Fibroblast of pulmonary artery (primary cell): ENCODE data around the gene CHST9.

Source experiments
- DNase-seq: peaks from one replicate; pipeline ENCODE4 v3.0.0-alpha.2; 2010; ENCODE audit warnings: low read depth
- H3K4me3 ChIP-seq: replicated peaks from 2 replicates; pipeline ENCODE4 v1.5.1; 2011; ENCODE audit warnings: low read depth, mild to moderate bottlenecking, control low read depth, low read length, moderate library complexity
- CTCF ChIP-seq: IDR thresholded peaks from 2 replicates; pipeline ENCODE4 v1.5.1; 2011; ENCODE audit warnings: mild to moderate bottlenecking, control low read depth, low read length, inconsistent platforms; ENCODE audit errors: missing control alignments

CHST9 gene

DNA sequence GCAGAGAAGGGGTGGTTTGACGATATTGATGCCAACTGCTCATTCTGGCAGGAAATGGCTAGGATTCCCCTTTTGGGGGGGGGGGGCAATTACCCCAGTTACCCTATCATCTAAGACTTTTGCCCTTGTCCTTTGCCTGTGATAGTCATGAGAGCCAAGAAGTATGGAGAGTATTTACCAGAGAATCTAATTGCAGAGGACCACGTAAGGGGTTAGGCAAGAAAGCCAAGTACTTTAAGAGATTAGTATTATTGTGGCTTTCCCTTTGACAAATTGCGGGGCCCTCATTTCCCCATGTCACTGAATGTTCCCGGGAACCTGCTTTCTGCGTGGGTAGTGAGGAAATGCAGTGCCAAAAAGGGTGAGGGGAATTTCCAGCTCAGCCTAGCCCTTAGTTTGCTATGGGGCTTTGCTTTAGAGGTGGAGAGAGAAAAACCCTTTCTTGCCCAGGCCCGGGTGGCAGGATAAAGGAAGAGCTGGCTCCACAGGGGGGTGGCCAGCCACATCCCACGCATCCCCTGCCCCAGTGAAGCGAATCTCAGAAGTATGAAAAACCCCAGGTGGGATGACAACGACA lies 321.1 kb downstream of the CHST9 start:
- no peak overlapping the region for H3K4me3 ChIP-seq
- TF ChIP-seq CTCF: no peak
- DNase-seq: no peak

GRCh38 chr18:26863122-26863879 lies 321.8 kb downstream of the CHST9 start:
- H3K4me3 ChIP-seq: no peak overlapping the region
- TF ChIP-seq CTCF: no peak
- no peak for DNase-seq

- no peak overlapping the region for H3K4me3 ChIP-seq
- TF ChIP-seq CTCF: no peak
- no peak for DNase-seq
These were observed 323.0 kb downstream of the CHST9 start for GRCh38 chr18:26862084-26862483.
